Urothelium cell line (cell line): ENCODE measurements around the gene POMT1.
"Not testable (repeated sequence)": the region's sequence is repeated elsewhere in the genome, so short reads cannot be mapped to it uniquely, and the experiment has no call there.

Source experiments
- DNase-seq: peaks from one replicate; pipeline ENCODE4 v3.0.0; 2011; ENCODE audit warnings: low spot score, mixed read lengths
- FAIRE-seq: peaks from 2 replicates; lab custom pipeline; 2011; peaks lifted over from hg19 to GRCh38; lab: Jason Lieb, UNC

The POMT1 gene

DNA sequence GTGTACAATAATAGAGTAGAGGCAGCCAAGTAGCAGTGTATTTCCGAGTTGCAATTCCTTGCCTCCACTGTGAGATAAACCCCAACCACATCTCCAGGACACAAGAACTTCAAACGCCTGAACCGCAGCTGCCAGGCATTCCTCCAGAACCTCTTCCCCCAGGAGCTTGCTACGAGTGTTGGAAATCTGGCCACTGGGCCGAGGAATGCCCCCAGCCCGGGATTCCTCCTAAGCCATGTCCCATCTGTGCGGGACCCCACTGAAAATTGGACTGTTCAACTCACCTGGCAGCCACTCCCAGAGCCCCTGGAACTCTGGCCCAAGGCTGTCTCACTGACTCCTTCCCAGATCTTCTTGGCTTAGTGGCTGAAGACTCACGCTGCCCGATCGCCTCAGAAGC, 46.5 kb downstream of the POMT1 start:
- FAIRE-seq, DNase-seq: not testable (repeated sequence)

DNA sequence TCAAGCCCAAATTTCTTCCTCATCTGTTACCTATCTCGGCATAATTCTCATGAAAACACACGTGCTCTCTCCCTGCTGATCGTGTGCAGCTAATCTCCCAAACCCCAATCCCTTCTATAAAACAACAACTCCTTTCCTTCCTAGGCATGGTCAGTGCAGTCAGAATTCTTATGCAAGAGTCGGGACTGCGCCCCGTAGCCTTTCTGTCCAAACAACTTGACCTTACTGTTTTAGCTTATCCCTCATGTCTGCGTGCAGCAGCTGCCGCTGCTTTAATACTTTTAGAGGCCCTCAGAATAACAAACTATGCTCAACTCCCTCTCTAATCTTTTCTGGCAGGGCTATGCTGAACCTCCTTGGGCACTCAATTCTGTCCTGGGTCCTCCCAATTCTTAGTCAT, 47.7 kb downstream of the POMT1 start:
- not testable (repeated sequence) for DNase-seq, FAIRE-seq

DNA sequence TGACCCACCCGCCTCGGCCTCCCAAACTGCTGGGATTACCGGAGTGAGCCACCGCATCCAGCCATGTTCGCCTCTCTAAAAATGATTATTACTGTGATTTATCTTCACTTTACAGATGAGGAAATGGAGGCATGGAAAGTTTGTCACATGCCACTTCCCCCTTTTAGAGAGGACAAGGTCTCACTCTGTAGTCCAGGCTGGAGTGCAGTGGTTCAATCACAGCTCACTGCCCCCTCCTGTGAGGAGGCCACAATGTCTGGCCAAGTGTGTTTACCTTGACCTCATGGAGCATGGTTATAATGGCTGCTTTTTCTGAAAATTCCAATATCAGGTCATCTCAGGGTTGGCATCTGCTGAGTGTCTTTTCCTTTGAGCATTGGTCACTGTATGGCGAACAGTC, 49.3 kb downstream of the POMT1 start:
- no peak for FAIRE-seq

DNA sequence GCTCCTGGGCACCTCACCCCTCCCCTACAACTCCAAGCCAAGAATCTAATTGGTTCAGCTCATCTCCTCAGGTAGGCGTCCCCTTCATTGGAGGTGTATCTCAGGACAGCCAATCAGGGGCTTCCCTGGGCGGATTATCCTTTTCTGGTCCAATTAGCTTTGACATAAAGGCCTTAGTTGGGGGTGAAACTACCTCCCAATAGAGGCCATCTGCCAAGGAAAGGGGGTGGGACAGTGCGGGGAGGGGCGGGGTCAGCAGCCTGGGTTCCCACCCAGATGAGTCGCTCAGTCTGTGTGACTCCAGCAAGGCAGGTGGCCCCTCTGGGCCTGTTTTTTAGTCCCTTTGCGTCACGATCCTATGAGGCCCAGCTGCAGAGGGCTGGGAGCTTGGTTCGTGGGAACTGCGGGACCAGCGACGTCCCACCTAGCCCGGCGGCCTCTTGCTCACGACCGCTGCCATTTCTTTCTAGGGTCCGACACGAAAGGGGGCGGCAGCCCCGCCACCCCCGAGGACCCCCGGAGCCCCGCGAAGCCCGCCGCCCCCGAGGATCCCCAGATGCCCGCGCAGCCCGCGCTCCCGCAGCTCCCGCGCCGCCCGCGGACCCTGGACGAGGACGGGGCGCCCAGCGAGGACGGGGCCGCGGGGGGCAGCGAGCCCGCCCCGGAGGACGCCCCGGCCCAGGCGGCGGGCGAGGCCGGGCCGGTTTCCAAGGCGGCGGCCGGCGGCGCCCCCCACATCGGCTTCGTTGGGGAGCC, 51.5 kb downstream of the POMT1 start:
- DNase-seq (no peak), FAIRE-seq (no peak)

More for the DNA sequence above, 49.3 kb downstream of the POMT1 start:
- DNase-seq, result no peak

DNA sequence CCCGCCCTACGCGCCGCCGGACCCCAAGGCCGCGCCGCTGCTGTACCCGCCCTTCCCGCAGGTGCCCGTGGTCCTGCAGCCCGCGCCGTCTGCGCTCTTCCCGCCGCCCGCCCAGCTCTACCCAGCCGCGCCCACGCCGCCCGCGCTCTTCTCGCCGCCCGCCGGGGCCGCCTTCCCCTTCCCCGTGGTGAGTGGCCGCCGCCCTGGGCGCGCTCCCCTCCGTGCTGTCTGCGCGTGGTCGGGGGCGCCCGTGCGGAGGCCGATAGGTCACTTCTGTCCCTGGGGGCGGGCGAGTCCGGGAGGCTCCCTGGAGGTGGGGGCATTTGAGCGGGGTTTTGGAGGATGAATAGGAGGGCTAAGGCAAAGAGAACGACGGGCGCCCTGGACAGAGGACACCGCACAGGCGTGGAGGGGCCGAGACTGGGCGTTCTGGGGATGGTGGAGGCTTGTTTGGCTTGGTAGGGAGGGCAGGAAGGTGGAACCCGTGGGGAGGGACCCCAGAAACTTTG, 52.2 kb downstream of the POMT1 start:
- no peak for FAIRE-seq
- no peak for DNase-seq

DNA sequence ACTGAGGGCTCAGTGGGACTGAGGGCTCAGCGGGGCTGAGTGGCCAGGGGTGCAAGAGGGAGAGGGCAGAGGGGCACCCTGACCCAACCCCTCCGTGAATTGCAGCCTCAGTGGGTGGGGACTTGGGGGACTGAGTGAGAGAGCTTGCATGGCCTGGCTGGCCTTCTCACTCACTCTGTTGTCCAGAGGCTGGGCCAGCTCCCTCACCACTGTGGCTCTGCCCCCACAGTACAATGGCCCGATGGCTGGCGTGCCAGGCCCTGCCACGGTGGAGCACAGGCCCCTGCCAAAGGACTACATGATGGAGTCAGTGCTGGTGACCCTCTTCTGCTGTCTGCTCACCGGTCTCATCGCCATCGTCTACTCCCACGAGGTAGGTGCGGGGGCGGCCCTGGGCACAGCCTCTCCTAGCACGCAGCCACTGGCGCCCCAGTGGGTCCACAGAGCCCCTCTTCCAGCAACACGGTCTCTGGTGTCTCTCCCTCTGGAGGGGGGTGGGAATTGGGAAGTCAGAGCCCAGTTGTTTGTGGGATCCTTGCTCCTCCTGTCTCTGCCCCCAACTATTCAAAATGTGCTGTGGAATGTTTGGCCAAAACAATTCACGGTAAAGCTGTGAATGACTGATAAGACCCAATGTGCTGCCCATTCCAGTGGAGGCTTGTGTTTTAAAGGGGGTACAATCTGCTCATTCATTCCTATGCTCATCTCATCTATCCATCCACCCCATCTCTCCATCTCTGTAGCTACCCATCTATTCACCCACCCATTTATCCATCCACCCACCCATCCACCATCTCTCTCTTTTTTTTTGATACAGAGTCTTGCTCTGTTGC, 53.3 kb downstream of the POMT1 start:
- no peak for FAIRE-seq
- DNase-seq, result no peak

DNA sequence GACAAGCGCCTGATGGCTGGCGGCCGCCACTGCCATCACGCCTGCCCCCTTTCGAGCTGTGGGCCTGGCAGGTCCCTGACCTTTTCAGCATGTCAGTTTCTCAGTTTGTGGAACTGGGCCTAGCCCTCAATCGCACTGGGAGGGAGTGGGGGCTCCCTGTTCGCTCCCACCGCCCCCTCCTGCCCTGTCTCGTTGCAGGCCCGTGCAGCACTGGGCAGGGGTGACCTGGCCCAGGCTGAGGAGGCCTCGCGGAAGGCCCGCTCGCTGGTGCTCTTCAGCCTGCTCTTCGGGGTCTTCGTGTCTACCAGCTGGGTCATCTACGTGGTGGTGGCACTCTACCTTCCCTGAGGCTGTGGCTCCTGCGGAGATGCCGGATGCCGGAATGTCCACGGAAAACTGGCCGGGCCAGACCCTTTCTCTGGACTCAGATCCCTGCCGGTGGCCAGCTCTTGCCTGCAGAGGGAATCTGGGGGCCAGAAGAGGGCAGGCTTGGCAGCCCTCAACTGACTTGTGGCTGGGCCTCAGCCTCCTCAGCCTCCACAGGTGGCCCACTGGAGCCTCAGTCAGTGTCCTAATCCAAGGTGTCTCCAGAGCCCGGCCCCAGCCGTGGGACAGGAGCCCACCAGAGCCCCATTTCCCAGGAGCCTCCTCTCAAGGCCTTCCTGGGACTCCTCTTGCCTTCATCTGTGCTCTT, 55.3 kb downstream of the POMT1 start:
- FAIRE-seq, result no peak

DNA sequence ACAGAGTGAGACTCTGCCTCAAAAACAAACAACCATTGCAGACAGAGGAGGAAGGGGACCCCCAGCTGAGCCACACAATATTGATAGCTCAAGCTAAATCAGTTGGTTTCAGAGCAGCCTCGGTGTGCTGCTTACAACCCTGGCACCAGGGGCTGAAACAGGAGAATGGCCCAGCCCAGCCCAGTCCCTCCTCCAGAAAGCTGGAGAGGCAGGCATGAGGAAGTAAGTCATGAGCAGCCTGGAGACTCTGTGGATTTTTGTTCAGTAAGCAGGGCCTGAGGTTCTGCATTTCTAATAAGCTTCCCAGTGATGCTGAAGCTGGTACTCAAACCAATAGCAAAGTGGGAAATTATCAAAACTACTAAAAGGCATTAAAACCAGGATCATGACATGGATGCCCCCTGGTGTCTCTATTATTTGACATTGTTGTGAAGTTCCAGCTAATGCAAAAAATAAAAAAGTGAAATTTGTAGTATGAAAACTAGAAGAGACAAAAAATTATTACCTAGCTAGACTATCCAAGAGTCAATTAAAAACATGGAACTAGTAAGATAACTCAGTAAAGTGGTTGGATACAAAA, 56.8 kb downstream of the POMT1 start:
- DNase-seq (no peak), FAIRE-seq (no peak)

More for the DNA sequence above, 55.3 kb downstream of the POMT1 start:
- DNase-seq, result no peak

DNA sequence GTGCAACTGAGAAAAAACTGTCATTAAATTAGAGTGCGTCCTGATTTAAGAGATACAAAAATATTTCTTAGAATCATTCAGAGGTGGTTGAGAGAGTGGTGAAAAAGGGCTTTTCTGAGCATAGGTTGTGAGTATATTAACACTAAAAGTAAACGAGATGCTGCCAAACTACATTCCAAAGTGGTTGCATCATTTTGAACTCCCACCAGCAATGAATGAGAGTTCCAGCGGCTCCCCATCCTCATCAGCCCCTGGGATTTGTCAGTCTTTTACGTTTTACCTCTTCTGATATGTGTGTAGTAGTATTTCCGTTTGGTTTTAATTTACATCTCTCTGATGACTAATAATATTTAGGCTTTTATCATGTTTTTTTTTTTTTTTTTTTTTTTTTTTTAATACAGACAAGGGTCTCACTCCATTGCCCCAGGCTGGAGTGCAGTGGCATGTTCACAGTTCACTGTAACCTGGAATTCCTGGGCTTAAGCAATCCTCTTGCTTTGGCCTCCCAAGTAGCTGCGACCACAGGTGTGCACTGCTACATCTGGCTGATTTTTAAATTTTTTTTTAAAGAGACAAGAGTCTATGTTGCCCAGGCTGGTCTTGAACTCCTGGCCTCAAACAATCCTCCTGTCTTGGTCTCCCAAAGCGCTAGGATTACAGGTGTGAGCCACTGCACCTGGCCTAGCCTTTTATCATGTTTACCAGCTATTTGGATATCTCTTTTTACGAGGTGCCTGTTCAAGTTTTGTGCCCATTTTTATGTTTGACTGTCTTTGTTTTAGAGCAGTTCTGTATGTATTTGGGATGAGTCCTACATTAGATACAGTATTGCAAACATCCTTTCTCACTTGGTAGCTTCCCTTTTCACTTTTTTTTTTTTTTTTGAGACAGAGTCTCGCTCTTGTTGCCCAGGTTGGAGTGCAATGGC, 59.6 kb downstream of the POMT1 start:
- DNase-seq, result peak; percentile 48
- FAIRE-seq, result no peak

DNA sequence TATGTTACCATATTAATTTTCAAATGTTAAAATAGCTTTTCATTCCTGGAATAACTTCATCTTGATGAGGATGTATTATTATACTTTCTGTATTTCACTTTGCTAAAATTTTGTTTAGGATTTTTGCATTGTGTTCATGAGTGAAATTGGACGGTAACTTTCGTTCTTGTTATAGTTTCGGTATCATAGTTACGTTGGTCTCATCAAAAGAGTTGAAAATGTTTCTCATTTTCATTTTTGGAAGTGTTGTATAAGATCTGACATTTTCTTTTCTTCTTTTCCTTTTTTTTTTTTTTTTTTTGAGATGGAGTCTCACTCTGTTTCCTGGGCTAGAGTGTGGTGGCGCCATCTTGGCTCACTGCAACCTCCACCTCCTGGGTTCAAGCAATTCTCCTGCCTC, 62.7 kb downstream of the POMT1 start:
- DNase-seq, result no peak
- FAIRE-seq, result no peak

DNA sequence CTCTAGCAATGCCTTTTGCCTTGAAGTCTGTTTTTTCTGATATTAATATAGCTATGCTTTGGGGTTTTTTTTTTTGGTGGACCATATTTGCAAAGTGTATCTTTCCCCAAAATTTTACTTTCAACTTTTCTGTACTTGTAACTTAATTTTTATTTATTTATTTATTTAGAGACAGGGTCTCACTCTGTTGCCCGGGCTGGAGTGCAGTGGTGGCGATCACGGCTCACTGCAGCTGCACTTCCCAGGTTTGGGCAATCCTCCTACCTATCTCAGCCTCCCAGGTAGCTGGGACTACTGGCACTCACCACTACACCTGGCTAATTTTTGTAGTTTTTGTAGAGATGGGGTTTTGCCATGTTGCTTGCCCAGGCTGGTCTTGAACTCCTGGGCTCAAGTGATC, 63.4 kb downstream of the POMT1 start:
- no peak for FAIRE-seq
- DNase-seq, result no peak

DNA sequence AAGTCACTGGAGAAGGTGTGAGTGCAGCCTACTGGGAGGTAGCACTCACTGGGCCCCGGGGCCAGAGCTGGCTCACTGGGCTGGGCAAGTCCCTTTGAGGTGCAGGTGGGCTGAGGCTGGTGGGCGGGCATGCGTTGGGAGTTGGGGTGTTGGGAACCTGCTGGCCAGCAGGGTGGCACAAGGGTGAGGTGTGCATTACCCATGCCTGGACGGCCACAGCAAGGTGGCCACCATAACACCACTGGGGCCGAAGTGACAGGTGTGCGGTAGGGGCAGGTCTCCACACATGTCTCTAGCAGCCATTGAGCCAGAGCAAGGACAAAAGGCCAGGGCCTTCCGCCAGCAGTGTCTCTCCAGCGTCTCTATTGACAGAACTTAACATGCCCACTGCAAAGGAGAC, 65.2 kb downstream of the POMT1 start:
- no peak for FAIRE-seq
- no peak for DNase-seq
